GM06990 (cell line): ENCODE results near the gene RHOC.

Experiments
- DNase-seq: peaks from one replicate; pipeline ENCODE4 v3.0.0-alpha.2; 2011; ENCODE audit not compliant: insufficient read length; ENCODE audit errors: extremely low read depth
- H3K27me3 ChIP-seq: replicated peaks from 2 replicates; pipeline ENCODE4 v1.6.0; 2011; ENCODE audit warnings: low read length; ENCODE audit not compliant: control insufficient read depth, insufficient read depth
- H3K36me3 ChIP-seq: 2 replicates; pipeline ENCODE4 v1.5.1; 2011; ENCODE audit warnings: low read length; ENCODE audit not compliant: control insufficient read depth, insufficient read depth
- H3K4me3 ChIP-seq: replicated peaks from 2 replicates; pipeline ENCODE4 v1.5.1; 2011; ENCODE audit warnings: low read depth, mild to moderate bottlenecking, control low read depth, low read length
- CTCF ChIP-seq: IDR thresholded peaks from 2 replicates; pipeline ENCODE4 v1.5.1; 2011; ENCODE audit warnings: low read length, control low read depth, mild to moderate bottlenecking, inconsistent platforms; ENCODE audit not compliant: insufficient read depth, poor library complexity, severe bottlenecking

The RHOC gene

DNA sequence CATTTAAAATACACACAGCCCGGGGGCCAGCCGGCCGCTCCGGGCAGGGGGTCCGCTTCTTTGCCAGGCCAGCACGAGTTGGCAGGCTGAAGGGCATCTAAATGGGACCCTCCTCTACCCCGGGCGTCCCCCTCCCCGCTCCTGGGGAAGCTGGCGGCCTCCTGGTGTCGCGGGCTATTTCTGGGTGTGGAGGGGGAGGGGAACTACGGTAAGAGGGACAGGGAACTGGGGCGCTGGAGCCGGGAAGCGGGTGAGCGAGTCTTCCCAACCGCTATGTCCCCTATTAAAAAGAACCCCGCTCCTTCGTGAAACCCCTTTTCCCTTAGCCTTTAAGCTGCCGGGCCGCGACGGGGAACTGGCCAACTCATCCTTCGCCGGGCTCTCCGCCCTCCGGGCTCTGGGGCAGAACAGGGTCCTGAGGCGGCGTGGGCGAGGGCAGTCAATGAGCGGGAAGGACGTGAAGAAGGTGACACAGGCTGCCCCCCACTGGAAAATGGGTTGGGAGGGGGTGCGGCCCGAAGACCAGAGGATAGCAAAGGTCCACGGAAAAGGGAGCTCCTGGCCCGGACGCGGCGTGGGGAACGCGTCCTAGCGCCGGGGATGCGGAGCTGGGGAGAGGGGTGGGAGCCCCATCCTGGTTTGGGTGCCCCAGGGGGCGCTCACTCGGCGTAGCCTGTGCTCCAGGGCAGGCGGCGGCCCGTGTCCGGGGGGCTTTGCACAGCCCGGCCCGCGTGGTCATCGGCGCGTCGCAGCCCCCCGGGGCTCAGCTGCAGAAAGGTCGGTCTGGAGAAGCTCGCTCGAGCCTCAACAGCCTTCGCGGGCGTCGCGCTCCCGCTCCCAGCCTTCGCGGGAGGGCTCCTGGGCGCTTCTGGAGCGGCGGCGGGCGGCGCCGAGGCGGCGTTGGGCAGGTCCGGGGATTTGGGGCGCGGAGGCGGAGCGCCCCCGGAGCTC, 7.7 kb upstream of the RHOC start:
- Histone ChIP-seq H3K36me3 (no peaks in the 10 kb centered on the region), H3K4me3 (peak overlapping the region; percentile 60), H3K27me3 (no peaks in the 10 kb centered on the region; the same call in 1 of the 2 replicates)
- peak; percentile 46 for DNase-seq
- TF ChIP-seq CTCF: no peak

DNA sequence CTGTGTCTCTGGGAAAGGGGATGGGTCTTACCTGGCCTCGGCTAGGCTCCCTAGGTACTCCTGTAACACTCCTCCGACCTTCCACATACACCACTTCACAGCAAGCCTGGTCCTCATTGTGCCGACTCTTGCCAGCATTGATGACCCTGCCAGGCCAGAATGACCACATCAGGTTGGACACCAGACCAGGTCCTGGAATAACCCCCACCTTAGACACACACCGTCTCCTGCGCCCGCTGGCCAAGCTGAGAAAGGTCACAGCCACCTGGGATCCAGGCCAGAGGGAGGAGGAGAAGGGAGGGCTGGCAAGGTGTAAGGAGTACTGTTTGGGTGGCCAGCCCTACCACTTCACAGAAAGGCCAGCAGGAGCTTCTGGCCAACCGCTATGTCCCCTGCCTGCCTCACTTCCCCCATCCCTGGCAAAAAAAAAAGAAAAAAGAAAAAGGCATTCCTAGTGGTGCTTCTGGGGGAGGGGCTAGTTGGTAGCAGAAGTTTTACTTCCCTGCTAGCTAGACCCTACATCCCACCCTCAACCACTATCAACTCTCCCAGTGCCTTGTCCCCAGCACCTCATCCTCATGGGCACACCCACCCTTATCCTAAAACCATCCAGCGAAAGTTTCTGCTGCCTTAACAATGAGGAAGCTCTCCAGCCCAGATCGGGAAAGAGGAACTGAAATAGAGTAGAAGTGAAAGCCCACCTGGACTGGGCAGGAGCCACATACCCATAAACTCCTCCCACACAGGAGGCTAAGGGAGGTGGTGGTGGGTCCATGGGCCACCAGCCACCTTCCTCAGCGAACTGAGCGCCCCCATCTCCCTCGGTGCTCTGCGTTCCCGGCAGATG, 6.8 kb upstream of the RHOC start:
- no peaks in the 10 kb centered on the region for H3K27me3 ChIP-seq
- peak; percentile 47 for DNase-seq
- peak overlapping the region; percentile 60 for H3K4me3 ChIP-seq
- H3K36me3 ChIP-seq: no peaks in the 10 kb centered on the region
- TF ChIP-seq CTCF: no peak

- Histone ChIP-seq H3K27me3 (no peaks in the 10 kb centered on the region), H3K36me3 (no peaks in the 10 kb centered on the region), H3K4me3 (no peak overlapping the region)
- TF ChIP-seq CTCF: no peak
- no peak for DNase-seq
Measured at GRCh38 chr1:112712701-112713128, 5.8 kb upstream of the RHOC start.

GRCh38 chr1:112712191-112712590, 5.3 kb upstream of the RHOC start:
- Histone ChIP-seq H3K27me3 (no peaks in the 10 kb centered on the region), H3K36me3 (no peaks in the 10 kb centered on the region), H3K4me3 (no peak overlapping the region)
- DNase-seq: no peak
- no peak for TF ChIP-seq CTCF

DNA sequence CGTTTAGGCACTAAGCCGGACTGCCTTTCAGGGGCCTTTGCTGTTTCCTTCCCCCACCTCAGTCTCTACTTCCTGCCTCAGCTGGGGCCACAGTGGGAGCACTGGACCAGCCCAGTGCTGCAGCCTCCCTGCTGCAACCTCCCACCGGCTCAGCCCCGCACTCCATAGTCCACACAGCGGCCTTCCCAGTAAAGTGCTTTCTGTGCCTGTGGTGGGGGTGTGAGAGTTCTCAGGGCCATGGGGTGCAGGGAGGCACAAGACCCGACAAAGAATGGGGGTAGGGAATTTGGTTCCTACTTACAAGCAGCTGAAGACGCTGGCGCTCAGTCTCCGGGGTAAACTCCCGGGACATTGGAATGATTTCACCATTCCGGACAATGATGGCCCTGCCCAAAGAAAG, 4.7 kb upstream of the RHOC start:
- no peak for DNase-seq
- no peak for TF ChIP-seq CTCF
- Histone ChIP-seq H3K36me3 (no peaks in the 10 kb centered on the region), H3K27me3 (no peaks in the 10 kb centered on the region), H3K4me3 (no peak overlapping the region)
